Liver (tissue), 3 donors: ENCODE results near the gene HJURP.

ENCODE experiments used
- CTCF ChIP-seq: fragments of 150-350 bp; IDR thresholded peaks from 2 replicates; pipeline ENCODE4 v1.5.1; 2017; ENCODE audit warnings: improper control_type of control experiment, low read depth, low read length; ENCODE audit not compliant: missing input control
- MAX ChIP-seq: IDR thresholded peaks from 2 replicates; pipeline ENCODE4 v1.6.1; 2016; ENCODE audit warnings: antibody characterized with exemption
- RXRA ChIP-seq, 2 donors: IDR thresholded peaks; 2 replicates each; pipeline ENCODE4 v1.6.1; 2017 to 2018; ENCODE audit warnings: antibody characterized with exemption in 2 of 2, mild to moderate bottlenecking in 1 of 2
- donor health status: healthy.
- donor health status: healthy.

- no peak for TF ChIP-seq CTCF
- TF ChIP-seq MAX: no peak
- TF ChIP-seq RXRA (IDR thresholded peaks at IDR 0.05): no peak
Measured at GRCh38 chr2:233811087-233811486, 43.2 kb downstream of the HJURP start.
